ENCODE measurements around the gene NOP56.

DNA sequence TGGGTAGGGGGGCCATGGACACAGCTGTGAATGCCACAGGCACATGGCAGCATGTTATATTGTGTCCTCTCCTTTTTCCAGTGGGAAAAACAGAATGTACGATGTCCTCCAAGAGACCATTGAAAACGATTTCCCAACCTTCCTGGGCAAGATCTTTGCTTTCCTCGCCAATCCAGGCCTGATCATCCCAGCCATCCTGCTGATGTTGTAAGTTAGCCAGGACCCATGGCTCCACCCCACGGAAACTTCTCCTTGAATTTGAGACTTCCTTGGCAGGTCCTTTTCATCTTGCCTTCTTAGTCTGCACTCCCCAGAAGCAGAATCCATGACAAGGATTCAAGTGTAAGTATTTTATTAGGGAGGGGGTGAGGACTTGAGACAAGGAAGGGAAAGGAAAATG lies 28.2 kb upstream of the NOP56 start:
- no peak for TF ChIP-seq MAX (IDR thresholded peaks at IDR 0.05)
- TF ChIP-seq SRF (IDR thresholded peaks at IDR 0.05; ENCODE audit: low read depth): no peak
- no peak for TF ChIP-seq JUND (IDR thresholded peaks at IDR 0.05)
- no peak for TF ChIP-seq CTCF (IDR thresholded peaks at IDR 0.05 in 2 of 3, conservative IDR thresholded peaks at IDR 0.05 in 1 of 3; ENCODE audit: borderline replicate concordance in 1 of 3, insufficient read depth in 1 of 3, low read depth in 2 of 3, low read length in 2 of 3)
- no peak for TF ChIP-seq SIN3A (IDR thresholded peaks at IDR 0.05; ENCODE audit: low read depth)
- no peak for TF ChIP-seq ZNF274 (IDR thresholded peaks at IDR 0.05; ENCODE audit: low read depth, low read length)
- no peak for TF ChIP-seq POLR2A (IDR thresholded peaks at IDR 0.05; ENCODE audit: borderline replicate concordance, extremely low read depth, insufficient read depth, insufficient read length)
- TF ChIP-seq EZH2 (IDR thresholded peaks at IDR 0.05): no peak
- no peak for TF ChIP-seq REST (IDR thresholded peaks at IDR 0.05; ENCODE audit: low read depth)
- no peak for TF ChIP-seq CEBPB (IDR thresholded peaks at IDR 0.05; ENCODE audit: low read depth)
- TF ChIP-seq RAD21 (IDR thresholded peaks at IDR 0.05; ENCODE audit: low read depth): no peak
- TF ChIP-seq SP1 (IDR thresholded peaks at IDR 0.05; ENCODE audit: low read depth): no peak
